Activated CD8-positive, alpha-beta memory T cell treated with anti-CD3 and anti-CD28 coated beads, Interleukin-2, amount 50 U/mL, for 1 hour (primary cell): Measurements from ENCODE around the gene VWC2L.

ENCODE experiments used
- DNase-seq: peaks from one replicate; pipeline ENCODE4 v3.0.0-alpha.2; 2020; ENCODE audit errors: extremely low read depth

VWC2L gene

GRCh38 chr2:214542295-214542694, 131.4 kb downstream of the VWC2L start:
- DNase-seq: no peak

GRCh38 chr2:214542866-214543265, 132.0 kb downstream of the VWC2L start:
- DNase-seq: no peak

GRCh38 chr2:214543386-214543955, 132.6 kb downstream of the VWC2L start:
- DNase-seq: no peak

GRCh38 chr2:214545898-214546542, 135.2 kb downstream of the VWC2L start:
- DNase-seq: no peak

- no peak for DNase-seq
These were observed 137.1 kb downstream of the VWC2L start for GRCh38 chr2:214547931-214548330.

- no peak for DNase-seq
These were observed 139.1 kb downstream of the VWC2L start for GRCh38 chr2:214549946-214550345.

- no peak for DNase-seq
These were observed 139.9 kb downstream of the VWC2L start for GRCh38 chr2:214550786-214551185.

- DNase-seq: no peak
These were observed 147.0 kb downstream of the VWC2L start for GRCh38 chr2:214557884-214558283.

GRCh38 chr2:214558341-214558740, 147.5 kb downstream of the VWC2L start:
- DNase-seq: no peak

GRCh38 chr2:214560176-214560575, 149.3 kb downstream of the VWC2L start:
- no peak for DNase-seq

- no peak for DNase-seq
These were observed 149.8 kb downstream of the VWC2L start for GRCh38 chr2:214560618-214561190.

- no peak for DNase-seq
These were observed 154.4 kb downstream of the VWC2L start for GRCh38 chr2:214565246-214565645.

GRCh38 chr2:214566457-214566856, 155.6 kb downstream of the VWC2L start:
- no peak for DNase-seq

- no peak for DNase-seq
These were observed 158.7 kb downstream of the VWC2L start for GRCh38 chr2:214569419-214570035.

- no peak for DNase-seq
These were observed 163.4 kb downstream of the VWC2L start for GRCh38 chr2:214574084-214574781.

- DNase-seq: no peak
These were observed 164.2 kb downstream of the VWC2L start for GRCh38 chr2:214575030-214575429.

GRCh38 chr2:214575465-214575864, 164.6 kb downstream of the VWC2L start:
- no peak for DNase-seq

- no peak for DNase-seq
These were observed 166.9 kb downstream of the VWC2L start for GRCh38 chr2:214577769-214578168.

- DNase-seq: no peak
These were observed 167.6 kb downstream of the VWC2L start for GRCh38 chr2:214578442-214578841.

- DNase-seq: no peak
These were observed 168.2 kb downstream of the VWC2L start for GRCh38 chr2:214579035-214579434.

GRCh38 chr2:214587442-214587841, 176.6 kb downstream of the VWC2L start:
- DNase-seq: no peak

GRCh38 chr2:214591366-214591765, 180.5 kb downstream of the VWC2L start:
- DNase-seq: no peak
